CD4-positive, alpha-beta T cell treated with Interleukin-4 for 4 hours (primary cell): ENCODE measurements around the gene ADAMTS17.
A peak's percentile ranks its signal among the peaks of the same experiment; 100 is the strongest.

Experiments used
- DNase-seq: peaks from one replicate; pipeline ENCODE4 v3.0.0-alpha.2; 2020

ADAMTS17 gene, protein sequence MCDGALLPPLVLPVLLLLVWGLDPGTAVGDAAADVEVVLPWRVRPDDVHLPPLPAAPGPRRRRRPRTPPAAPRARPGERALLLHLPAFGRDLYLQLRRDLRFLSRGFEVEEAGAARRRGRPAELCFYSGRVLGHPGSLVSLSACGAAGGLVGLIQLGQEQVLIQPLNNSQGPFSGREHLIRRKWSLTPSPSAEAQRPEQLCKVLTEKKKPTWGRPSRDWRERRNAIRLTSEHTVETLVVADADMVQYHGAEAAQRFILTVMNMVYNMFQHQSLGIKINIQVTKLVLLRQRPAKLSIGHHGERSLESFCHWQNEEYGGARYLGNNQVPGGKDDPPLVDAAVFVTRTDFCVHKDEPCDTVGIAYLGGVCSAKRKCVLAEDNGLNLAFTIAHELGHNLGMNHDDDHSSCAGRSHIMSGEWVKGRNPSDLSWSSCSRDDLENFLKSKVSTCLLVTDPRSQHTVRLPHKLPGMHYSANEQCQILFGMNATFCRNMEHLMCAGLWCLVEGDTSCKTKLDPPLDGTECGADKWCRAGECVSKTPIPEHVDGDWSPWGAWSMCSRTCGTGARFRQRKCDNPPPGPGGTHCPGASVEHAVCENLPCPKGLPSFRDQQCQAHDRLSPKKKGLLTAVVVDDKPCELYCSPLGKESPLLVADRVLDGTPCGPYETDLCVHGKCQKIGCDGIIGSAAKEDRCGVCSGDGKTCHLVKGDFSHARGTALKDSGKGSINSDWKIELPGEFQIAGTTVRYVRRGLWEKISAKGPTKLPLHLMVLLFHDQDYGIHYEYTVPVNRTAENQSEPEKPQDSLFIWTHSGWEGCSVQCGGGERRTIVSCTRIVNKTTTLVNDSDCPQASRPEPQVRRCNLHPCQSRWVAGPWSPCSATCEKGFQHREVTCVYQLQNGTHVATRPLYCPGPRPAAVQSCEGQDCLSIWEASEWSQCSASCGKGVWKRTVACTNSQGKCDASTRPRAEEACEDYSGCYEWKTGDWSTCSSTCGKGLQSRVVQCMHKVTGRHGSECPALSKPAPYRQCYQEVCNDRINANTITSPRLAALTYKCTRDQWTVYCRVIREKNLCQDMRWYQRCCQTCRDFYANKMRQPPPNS

DNA sequence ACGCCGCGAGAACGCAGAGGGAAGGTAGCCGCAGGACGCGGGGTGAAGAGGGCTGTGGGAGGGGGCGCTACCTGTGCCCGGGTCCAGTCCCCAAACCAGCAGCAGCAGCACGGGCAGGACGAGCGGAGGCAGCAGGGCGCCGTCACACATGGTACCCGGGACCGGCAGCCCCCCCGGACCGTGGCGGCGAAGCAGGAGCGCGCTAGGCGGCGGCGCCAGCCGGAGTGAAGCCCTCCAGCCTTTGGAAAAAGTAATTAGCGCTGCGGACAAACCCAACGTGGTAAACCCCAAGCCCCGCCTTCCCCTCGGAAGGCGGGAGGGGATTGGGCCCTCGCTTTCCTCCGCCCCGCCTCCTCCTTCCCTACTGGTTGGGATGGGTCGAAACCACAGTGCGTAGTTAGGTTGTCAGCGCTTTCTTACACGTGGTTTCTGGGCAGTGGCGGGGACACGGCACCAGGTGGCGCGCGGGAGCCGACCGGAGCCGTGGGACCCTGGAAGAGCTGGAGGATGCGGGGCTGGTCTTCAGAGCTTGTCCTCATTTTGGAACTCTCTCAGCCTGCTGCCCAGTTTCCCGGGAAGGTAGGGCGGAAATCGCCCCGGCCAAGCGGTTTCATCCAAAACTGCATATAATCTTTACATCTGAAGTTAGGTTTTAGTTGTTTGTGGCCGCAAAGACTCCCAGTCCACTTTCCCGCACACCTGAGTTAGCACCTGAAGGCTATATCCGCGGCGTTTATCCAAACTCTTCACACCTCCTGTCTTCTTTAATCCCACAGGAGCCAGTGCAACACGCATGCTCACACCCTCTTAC is at the start of gene ADAMTS17:
Gene ADAMTS17, minus strand, starts transcription at position 226 of the 811 bp plus-strand sequence. Its CDS starts 76 bp downstream, at position 150.
- DNase-seq = peak; percentile 95

DNA sequence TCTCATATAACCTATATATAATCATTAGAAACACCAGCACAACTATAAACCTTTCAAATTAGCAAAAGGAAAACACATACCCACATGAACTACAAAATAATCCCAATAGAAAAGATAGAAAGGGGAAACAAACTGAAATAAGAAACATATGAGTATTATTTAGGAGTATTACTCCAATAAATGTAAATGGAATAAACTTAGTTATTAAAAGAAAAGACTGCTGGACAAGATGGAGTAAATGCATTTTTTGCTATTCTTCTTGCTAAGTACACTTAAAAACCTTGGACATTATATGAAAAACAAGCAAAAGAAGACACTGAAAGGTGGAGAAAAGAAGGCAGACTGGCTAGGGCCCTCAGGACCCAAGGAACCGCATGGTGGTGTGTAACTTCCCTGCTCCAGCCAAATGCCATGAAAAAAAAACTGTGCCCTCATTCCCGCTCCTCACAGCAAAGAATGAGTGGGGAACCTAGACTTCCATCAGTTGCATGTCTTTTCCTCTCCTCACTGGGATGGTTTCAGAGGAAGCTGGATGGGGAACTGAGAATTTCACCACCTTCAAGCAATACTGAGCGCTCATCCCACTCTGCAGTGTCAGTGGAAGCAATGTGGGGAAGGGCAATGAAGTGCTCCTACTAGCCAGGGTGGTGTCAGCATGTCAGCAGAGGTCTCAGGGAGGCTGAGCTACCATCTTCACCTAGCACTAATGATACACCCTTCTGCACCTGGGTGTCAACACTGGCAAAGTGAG is 43.7 kb upstream of the ADAMTS17 start:
- DNase-seq = no peak

- DNase-seq = no peak
Observed at GRCh38 chr15:100384108-100384410, 42.3 kb upstream of the ADAMTS17 start.

GRCh38 chr15:100383302-100384107 is 41.7 kb upstream of the ADAMTS17 start:
- peak; percentile 27 for DNase-seq

DNA sequence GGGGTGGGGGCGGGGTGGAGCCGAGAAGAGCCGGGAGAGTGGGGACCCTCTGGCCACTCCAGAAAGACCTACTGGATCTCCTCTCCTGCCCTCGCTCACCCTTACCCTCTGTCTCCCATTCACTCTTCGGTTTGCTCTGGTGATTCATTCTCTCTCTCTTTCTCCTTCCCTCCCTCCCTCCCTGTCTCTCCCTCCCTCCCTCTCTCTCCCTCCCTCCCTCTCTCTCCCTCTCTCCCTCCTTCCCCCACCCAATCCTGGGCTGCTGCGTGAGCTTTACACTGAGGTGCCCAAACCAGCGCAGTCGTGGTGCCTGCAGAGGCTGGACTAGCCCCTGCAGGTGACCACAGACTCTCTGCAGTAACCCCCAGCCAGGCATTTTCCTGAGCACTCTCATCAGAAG is 32.2 kb upstream of the ADAMTS17 start:
- no peak for DNase-seq

DNA sequence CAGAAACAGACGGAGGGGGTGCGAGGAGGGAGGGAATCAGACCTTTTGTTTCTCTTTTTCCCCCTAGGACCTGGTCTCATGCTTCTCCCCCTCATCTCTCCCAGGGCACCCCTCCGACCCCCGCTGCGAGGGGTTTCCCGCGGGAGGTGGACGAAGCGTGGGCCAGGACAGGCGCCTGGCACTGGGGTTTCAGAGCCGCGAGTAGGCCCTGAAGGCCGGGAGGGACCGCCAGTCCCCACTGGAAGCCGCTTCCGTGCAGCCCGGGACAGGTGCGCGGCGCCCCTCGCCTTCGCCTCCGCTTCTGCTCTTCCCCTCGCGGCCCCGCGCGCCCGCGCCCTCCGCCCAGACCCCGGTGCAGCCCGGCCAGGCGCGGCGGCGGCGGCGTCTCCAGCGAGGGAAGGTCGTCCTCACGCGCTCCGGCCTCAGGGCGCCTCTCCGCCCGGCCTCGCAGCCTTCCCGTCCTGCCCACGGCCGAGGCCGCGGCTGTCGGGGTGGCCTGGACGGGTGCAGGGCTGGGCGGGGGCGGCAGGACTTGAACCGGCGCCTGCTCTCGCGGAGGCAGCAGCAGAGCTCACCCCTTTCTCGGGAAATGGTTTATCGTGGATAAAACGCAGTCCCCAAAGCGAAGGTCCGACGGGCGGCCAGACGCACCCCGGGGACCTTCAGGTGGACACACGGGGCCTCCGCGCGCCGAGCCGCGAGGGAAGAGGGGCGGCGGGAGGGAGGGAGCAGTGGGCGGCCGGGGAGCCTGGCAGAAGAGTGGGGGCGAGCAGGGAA is 31.5 kb upstream of the ADAMTS17 start:
- DNase-seq = no peak

- no peak for DNase-seq
Observed at GRCh38 chr15:100372739-100373119, 31.0 kb upstream of the ADAMTS17 start.

- no peak for DNase-seq
Observed at GRCh38 chr15:100355342-100355741, 13.6 kb upstream of the ADAMTS17 start.

GRCh38 chr15:100353449-100353848 is 11.7 kb upstream of the ADAMTS17 start:
- DNase-seq = no peak

DNA sequence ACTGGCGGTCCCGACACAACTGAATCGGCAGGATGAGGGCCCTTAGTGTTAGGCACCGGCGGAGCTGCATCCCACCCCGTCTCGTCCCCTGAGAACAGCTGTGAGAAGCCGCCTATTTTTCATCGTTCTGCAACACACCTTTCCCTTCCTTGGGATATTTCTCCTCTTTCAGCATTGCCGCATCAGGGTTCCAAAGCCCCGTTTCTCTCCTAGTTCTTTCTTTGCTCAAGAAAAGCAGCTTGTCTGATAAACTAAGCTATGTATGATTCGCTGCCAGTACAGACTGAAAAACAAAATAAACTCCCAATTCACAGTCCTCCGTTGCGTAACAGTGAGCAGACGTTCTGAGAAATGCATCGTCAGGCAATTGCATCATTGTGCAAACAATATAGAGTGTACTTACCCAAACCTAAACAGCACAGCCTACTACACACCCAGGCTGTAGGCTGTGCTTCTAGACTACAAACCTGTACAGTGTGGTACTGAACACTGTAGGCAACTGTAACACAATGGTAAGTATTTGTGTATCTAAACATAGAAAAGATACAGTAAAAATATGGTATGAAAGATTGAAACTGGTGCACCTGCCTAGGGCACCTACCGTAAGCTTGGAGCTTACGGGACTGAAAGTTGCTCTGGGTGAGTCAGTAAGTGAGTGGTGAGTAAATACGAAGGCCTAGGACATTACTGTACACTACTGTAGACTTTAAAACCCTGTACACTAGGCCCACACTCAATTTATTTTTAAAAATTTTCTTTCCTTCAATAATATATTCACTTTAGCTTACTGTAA is 8.9 kb upstream of the ADAMTS17 start:
- DNase-seq = no peak

- DNase-seq = peak; percentile 85
Observed at GRCh38 chr15:100349696-100350433, 8.1 kb upstream of the ADAMTS17 start.

GRCh38 chr15:100349321-100349695 is 7.5 kb upstream of the ADAMTS17 start:
- no peak for DNase-seq

- no peak for DNase-seq
Observed at GRCh38 chr15:100348578-100348977, 6.8 kb upstream of the ADAMTS17 start.

- DNase-seq = no peak
Observed at GRCh38 chr15:100346866-100347512, 5.2 kb upstream of the ADAMTS17 start.

DNA sequence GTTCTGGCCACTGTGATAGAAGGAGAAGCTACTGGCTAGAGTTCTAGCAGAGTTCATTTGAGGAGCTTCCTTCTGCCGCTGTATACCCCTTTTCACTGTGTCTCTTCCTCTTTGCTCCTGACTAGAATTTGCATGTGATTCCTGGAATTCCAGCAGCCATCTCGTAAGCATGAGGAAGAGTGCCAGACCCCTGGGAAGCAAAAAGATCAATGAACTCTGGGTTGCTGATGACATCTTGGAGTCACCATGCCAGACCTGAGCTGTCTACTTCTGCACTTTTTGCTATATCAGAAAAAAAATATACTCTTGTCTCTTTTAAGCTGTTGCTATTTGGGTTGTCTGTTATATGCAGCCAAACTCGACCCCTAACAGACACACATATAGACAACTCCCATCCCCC is 3.7 kb upstream of the ADAMTS17 start:
- no peak for DNase-seq

DNA sequence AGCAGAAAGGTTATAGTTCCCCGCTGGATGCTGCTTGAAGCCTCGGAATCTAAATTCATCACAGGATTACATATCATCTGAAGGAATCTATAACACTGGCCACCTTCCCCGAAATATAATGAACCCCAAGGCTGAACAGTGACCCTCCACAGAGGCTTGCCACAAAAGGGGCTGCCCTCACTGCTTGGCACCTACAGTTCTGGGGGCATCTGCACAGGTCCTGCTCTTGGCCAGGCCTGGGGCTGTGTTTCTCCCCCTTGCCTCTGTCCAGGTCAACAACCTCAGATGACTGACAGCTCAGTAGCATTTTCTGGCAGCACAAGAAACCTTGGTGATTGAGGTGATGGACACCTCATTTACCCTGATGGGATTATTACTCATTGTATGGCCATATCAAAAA is 1.5 kb upstream of the ADAMTS17 start:
- no peak for DNase-seq

DNA sequence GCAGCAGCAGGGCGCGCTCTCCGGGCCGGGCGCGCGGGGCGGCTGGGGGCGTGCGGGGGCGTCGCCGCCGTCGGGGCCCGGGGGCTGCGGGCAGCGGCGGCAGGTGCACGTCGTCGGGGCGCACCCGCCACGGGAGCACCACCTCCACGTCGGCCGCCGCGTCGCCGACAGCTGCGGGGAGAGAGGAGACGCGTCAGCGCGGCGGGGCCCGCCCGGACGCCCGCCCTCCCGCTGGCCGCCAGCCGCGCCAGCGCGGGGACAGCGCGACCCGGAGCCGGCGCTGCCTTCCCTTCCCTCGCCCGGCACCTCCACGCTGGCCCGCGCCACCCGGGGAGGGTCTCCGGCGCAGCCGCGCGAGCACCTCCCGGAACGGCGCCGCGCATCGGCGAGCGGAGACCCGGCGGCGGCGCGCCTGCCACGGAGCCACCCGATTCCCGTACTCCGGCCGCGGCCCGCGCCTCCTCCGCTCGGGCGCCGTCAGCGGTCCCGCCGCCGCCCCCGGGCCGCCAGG is 481 bp downstream of the ADAMTS17 start:
- peak; percentile 5 for DNase-seq

DNA sequence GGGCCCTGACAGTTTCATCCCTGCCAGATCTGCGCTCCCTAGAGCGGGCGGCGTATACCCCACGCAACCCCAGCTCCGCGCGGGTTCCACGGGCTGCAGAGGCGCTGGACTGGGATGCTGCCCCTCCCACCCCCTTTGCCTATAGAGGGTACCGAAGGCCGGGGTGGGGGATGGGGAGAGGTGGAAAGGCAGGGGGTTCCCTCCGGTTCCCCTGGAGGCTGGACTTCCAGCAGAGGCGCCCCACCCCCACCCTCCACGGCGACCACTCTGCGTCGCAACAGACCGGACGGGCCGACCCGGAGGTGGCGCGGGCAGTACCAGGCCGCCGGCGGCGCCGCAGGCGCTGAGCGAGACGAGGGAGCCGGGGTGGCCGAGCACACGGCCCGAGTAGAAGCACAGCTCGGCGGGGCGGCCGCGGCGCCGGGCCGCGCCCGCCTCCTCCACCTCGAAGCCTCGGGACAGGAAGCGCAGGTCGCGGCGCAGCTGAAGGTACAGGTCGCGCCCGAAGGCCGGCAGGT is 995 bp downstream of the ADAMTS17 start:
- DNase-seq = no peak
